ENCODE measurements around the gene CIDEB. TPM values are rescaled to one million over a fixed set of nuclear protein-coding genes. Genes with fewer than 3 reads are reported as not detected.
A peak's percentile ranks its signal among the peaks of the same experiment; 100 is the strongest.
"Not testable (repeated sequence)": the region's sequence is repeated elsewhere in the genome, so short reads cannot be mapped to it uniquely, and the experiment has no call there.

The CIDEB gene
- total RNA-seq, 1 donor from 2014 or later: 17.3 TPM

DNA sequence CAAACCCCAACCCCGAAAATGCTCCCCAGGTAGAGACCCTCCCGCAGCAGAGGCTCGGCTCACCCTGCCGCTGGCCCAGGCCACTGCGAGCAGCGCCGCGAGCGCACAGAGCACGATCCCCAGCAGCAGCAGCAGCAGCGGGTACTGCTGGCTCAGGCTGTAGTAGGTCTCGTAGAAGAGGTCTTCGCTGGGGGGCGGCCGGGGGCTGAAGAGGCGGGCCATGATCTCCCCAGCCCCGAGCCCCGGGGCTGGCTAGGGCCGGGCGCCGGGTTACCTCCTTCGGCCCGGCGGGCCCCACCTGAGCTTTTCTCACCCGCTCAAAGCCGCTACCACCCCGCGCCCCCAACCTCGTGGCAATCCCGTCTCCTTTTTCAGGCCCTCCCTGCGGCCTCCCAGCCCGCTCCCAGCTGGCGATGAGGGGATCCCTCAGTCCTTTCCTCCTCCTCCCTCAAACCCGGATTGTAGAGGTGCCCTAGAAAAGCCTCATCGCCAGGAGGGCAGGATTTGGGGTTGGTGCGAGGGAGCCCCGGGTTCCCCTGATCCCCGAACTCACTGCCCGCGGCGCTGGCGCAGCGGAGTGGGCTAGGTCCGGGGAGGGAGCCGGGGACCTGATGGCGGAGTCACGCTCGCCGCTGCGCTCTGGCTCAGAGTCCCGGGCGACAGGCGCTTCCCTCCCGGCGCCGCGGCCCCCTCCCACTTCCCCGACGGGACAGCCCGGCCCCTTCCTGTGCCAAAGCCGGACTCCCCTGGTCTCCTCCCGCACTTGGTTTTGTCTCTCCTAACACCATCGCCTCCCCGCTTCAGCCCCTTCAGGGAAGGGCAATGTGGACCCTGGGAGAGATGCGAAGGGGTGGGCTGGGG, 26.9 kb upstream of the CIDEB start, which contains the start of gene ADCY4:
ADCY4 (minus strand) TSS at position 641 of the 861 bp plus-strand sequence; CDS start at position 222, 419 bp downstream.
- no peak for DNase-seq (ENCODE audit: low spot score)
- intact Hi-C loops (cut with DNase I): loop anchor here (5.0 kb wide), 1 partner anchor 98 kb away; no protein-coding TSS in a partner anchor
- ATAC-seq: no peak

DNA sequence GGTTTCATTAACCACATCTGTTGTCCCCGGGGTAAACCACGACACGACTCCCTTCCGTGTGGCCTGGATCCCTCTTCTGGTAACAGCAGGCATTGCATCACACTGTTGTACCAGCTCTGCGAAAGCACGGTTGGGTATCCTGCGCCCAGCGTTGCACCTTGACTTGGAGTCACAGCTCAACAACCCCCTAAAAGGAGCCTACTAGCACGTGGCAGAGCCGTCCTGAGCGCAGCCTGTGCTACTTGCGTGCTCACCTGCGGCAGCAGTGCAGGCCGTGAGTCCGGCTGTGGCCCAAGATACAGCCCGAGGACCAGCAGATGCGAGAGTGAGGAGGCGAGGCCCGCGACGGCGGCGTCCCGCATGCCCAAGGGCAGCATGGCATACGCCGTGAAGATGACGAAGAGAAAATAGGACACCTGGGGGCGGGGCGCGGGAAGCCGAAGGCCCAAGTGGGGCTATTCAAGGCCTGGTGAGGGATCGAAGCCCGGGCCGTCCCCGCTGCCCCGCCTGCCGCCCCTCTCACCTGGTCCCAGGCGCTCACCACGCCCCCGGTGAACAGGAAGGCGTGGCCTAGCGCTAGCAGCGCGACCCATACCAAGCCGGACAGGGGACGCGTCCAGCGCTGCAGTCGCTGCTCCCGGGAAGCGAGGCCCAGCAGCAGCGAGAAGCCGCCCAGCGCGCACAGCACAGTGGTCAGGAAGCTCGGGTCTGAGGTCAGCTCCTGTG, 24.7 kb upstream of the CIDEB start:
- intact Hi-C loops (cut with DNase I): loop anchor here (5.0 kb wide), 1 partner anchor 100 kb away; no protein-coding TSS in a partner anchor
- DNase-seq (ENCODE audit: low spot score): peak; percentile 85
- peak; percentile 76 for ATAC-seq

DNA sequence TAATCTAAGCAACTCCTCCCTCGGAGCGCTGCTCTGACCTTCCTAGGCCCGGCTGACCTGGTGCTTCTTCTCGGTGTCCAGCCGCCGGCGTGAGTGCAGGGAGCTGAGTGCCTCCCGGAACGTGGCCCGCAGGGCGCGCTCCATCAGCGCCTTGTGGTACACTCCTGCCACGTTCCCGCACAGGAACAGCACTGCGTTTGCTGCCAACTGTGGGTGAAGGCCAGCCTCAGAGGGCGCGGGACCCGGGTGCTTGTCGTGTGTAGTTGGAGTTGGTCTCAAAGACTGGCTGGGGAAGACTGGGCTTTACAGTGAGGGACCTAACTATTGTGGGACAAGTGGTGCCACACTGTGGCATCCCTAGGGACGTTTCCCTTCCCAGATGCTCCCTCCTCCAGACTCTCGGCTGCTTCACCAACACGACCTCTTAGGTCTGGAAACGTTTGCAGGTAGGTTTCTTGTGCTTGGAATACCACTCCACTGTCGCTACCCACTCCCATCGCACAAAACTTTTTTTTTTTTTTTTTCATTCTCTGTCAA, 24.0 kb upstream of the CIDEB start:
- DNase-seq (ENCODE audit: low spot score) (no peak), ATAC-seq (peak; percentile 1)
- intact Hi-C loops (cut with DNase I): loop anchor here (5.0 kb wide), 1 partner anchor 101 kb away; no protein-coding TSS in a partner anchor

DNA sequence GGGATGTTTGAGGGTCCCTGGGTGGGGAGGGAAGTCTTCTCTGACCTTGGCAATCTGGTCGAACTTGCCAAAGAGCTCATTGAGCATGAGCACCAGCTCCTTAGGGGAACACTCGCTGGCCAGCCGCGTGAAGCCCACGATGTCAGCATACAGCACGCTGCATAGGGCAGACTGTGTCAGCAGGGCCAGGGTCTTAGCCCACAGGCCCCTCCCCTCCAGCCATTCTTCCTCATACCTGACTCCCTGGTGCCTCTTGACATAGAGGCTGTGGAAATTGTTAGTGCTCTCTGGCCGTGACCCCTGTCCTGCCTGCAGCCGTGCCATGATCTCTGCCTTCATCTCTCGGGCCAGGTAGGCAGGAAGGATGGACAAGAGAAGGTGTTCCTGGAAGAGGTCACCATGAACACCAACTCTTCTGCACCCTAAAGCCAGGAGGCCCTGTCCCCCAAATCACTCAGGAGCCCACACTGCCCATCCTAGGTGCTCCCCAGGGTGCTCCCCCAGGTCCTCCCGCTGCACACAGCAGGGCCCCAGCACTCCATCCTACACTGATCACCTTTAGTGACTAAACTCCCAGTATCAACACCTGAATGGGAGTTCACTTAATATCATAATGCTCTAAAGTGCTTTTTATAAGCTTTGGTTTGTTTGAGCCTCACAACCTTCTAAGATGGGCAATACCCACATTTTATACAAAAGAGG, 23.3 kb upstream of the CIDEB start:
- intact Hi-C loops (cut with DNase I): loop anchor here (5.0 kb wide), 1 partner anchor 101 kb away; no protein-coding TSS in a partner anchor
- ATAC-seq (no peak), DNase-seq (ENCODE audit: low spot score) (no peak)

DNA sequence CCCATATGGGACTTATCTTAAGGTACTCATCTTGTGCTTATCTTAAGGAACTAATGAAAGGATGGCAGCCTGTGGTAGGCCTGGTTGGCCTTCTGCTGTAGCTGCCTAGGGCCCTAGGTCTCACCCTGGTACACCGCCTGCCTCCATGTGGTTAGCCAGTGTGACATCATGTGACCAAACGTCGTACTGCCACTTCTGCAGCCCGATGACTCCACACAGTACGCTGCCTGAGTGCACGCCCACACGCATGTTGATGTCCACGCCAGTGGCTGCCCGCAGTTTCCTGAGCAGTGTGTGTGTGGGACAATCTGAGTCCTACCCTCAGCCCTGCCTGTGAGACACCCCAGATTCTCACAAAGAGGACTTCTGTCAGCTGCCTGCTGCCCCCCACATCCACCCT, 22.0 kb upstream of the CIDEB start:
- peak; percentile 22 for ATAC-seq
- intact Hi-C loops (cut with DNase I): loop anchor here (5.0 kb wide), 1 partner anchor 103 kb away; no protein-coding TSS in a partner anchor
- DNase-seq (ENCODE audit: low spot score): peak; percentile 74

DNA sequence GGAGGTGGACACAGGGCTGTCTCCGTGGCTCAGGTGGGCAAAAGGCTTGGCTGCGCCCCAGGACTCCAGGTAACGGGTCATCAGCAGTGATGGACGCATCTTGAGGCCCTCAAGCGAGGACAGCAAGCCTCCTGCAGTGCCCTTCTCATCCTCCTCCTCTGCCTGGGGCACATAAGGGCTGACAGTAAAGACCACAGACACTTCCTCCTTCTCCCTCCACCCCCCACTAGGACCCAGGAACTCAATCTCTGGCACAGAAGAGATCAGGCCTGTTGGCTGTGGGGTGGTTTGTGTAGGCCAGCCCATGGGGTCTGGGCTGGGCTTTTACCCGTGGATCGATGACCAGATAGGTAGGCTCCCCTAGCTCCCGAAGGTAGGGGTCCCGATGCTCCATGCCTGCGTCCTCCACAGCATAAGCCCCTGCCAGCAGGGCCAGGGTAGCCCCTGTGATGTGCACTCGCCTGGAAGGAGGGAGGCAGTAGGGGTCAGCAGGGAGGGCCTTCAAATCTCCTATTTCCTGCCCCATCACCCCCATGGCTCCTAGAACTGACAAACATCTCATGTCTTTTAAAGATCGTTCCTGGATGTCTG, 21.4 kb upstream of the CIDEB start:
- intact Hi-C loops (cut with DNase I): no loop called here
- DNase-seq (ENCODE audit: low spot score) (no peak), ATAC-seq (no peak)

DNA sequence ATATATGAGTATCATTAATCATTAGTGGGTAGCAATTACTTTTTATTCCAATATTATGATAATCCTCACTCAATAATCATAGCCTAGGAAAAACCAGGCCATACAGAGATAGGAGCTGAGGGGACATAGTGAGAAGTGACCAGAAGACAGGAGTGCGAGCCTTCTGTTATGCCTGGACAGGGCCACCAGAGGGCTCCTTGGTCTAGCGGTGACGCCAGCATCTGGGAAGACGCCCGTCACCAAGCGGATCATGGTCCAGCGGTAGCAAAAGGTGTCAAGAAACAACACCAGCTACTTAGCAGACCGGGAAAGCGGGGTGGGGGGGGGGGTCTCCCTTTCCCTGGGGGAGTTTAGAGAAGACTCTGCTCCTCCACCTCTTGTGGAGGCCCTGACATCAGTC, 20.1 kb upstream of the CIDEB start:
- ATAC-seq; DNase-seq (ENCODE audit: low spot score); intact Hi-C loops (cut with DNase I): not testable (repeated sequence)

DNA sequence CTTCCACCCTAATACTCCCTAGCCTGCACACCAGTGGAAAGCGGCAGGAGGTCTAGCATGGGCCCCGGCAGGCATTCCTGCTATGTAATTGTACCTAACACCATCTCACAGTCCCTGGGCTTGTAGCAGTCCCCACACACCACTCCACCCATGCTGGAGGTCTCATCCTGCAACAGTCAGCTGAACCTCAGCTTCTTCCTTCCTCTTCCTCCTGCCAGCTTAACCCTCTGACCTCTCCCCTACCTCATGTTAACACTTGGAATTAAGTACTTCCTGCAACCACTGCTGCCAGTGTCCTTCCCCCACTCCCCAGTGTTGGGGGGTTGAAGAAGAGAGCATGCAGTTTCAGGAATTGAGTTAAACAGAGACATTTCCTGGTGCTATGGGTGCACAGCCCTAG, 19.5 kb upstream of the CIDEB start:
- intact Hi-C loops (cut with DNase I): no loop called here
- DNase-seq (ENCODE audit: low spot score): no peak
- peak; percentile 16 for ATAC-seq

DNA sequence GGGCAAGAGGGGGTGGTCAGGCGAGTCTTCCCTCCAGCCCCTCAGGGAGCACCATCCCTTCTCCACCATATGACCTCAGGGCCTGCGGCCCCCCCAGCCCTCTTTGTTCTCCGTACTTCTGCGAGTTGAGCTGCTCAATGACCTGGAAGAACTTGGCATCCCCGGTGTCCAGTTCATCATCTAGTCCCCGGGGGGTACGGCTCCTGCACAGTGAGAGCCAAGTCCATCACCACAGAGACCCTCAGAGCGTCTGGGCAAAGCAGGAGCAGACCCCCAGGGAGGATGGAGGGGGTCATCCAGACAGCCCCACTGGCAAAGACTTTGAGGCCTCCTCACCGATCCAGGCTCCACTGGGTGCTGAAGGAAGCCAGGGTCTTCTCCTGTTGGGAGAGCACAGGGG, 18.2 kb upstream of the CIDEB start:
- DNase-seq (ENCODE audit: low spot score): no peak
- ATAC-seq: no peak
- intact Hi-C loops (cut with DNase I): no loop called here

DNA sequence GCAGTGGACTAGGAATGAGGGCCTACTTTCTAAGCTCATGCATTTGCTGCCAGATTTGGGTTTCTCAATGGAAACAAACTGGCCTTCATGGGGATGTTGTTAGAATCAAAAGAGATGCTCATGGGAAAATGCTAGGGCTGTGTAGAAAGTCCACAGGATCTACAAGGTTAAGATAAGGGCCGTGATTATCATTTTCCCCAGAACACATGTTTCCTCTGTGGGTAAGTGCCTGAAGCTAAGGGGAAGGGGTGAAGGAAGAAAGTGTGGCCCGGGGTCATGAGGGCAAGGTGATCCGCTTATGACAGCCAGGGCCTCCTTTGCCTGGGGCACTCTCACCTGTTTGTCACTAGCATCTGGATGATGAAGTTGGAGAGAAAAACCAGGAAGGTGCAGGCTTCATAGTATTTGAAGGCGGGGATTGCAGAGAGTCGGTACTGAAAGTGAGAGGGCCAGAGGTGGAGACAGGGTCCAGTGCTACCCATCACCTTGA, 17.3 kb upstream of the CIDEB start:
- intact Hi-C loops (cut with DNase I): no loop called here
- no peak for ATAC-seq
- DNase-seq (ENCODE audit: low spot score): no peak

DNA sequence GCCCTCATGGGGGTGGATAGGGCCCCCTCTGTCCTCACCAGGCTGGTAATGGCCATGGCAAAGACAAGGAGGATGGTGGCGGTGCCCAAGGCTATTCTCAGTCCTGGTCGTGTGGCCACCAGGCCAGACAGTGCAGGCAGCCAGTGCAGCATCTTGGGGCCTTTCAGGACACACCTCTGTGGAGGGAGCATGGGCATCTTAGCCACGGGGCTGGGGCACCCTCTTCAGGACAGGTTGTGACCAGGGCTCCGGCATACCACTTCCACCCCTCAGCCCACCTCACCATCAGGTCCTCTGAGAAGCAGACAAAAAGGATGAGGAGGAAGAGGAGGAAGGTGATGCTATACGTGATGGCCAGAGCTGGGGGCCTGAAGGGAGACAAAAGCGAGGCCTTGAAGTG, 16.2 kb upstream of the CIDEB start:
- intact Hi-C loops (cut with DNase I): no loop called here
- DNase-seq (ENCODE audit: low spot score): no peak
- no peak for ATAC-seq

DNA sequence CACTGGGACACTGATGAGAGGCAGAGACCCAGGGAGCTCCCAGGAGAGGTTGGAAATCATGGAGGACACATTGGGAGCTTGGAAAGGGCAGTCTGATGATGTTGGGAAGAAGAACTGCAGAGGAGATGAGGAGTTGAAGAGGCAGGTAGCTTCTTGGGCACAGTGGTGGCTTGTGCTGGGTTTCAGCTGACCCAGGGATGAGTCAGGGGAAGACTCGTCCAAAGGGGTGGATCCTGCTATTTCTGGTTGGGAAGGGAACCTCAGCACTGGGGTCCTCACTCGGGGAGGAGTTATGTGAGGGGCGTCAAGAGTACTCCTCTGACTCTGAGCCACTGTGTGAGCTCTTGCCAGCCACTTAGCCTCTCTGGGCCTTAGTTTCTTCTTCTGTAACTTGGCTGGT, 15.6 kb upstream of the CIDEB start:
- intact Hi-C loops (cut with DNase I): no loop called here
- DNase-seq (ENCODE audit: low spot score) (no peak), ATAC-seq (no peak)

DNA sequence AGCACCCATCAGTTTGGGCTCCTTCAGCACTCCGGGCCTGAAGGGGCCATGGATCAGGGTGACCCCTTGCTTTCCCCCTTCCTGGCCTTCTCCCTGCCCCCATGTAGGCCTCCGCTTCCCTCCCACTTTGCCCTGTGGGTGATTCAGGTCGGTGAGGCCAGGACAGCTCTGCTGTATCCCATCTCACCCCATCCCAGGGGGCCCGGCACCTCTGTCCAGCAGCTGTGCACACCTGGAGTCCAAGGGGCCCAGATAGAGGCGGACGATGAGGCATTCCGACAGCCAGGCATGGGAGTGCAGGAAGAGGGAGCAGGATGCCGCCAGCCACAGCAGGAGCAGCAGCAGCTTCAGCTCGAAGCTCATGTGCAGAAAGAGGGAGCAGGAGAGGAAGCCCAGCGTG, 14.9 kb upstream of the CIDEB start:
- DNase-seq (ENCODE audit: low spot score) (no peak), ATAC-seq (no peak)
- intact Hi-C loops (cut with DNase I): no loop called here

DNA sequence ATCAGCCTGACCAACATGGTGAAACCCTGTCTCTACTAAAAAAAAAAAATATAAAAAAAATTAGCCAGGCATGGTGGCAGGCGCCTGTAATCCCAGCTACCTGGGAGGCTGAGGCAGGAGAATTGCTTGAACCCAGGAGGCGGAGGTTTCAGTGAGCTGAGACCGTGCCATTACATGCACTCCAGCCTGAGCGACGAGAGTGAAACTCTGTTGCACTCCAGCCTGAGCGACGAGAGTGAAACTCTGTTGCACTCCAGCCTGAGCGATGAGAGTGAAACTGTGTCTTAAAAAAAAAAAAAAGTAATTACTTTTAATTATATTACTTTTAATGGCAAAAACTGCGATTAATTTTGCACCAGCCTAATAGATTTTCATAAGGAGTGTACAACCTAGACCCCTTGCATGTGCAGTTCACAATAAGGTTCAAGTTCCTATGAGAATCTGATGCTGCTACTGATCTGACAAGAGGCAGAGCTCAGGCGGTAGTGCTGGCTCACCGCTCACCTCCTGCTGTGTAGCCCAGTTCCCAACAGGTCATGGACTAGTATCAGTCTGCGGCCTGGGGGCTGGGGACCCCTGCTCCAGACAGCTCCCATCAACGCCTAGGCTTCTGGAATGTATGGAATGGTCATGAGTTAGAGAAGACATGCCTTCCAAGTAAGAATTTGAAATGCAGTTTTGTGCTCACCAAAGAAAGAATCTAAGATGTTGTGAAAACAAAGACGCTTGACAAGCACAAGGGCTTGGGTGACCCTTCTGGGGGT, 13.6 kb upstream of the CIDEB start:
- intact Hi-C loops (cut with DNase I): no loop called here
- DNase-seq (ENCODE audit: low spot score) (no peak), ATAC-seq (no peak)

DNA sequence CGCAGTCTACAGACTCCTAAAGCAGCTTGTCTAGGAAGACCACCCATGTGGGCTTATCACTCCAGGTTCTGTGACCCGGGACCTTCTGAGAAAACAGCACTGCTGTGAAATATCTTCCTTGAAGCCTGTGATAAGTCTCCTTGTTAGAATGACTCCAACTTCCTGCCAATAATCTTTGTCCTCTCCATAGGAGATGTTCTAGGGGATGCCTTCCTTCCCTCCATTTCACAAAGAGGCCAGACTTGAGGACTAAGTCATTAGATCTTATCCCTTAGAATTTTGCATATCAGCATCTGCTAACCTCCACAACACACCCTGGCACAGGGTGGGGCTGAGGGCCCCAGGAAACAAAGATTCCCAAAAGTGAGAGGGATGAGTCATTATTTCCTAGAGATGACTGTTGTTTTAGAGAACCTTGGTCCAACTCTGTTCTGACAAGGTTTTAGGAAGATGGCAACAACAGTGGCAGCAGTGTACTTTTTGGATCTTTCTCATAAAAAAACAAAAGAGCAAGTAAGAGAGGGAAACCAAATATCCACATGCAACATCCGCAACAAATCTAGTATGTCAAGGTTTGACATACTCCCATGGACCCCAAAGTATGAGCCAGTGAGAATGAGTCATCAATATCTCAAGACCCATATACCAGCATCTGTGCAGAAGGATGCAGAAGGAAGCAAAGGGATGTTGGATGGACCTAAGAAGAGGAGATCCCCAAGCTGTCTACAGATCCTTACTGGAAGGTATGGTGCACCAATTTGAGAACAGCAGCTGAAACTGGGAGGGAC, 9.6 kb upstream of the CIDEB start:
- no peak for DNase-seq (ENCODE audit: low spot score)
- no peak for ATAC-seq
- intact Hi-C loops (cut with DNase I): no loop called here

DNA sequence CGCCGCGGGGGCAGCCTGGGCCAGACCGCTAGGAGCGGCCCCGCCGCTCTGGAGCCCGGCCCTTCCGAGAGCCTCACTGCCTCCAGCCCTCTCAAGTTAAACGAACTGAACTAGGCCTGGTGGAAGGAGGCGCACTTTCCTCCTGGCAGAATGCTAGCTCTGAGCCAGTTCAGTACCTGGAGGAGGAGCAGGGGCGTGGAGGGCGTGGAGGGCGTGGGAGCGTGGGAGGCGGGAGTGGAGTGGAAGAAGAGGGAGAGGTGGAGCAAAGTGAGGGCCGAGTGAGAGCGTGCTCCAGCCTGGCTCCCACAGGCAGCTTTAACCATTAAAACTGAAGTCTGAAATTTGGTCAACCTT, 8.8 kb upstream of the CIDEB start:
- DNase-seq (ENCODE audit: low spot score): no peak
- ATAC-seq: no peak
- intact Hi-C loops (cut with DNase I): no loop called here
